DMS53 treated with DMSO at 0.1 percent for 48 hours (cell line): ENCODE data around the gene ALPG.
"Not testable (repeated sequence)": the region's sequence is repeated elsewhere in the genome, so short reads cannot be mapped to it uniquely, and the experiment has no call there.

Experiments
- DNase-seq: peaks from one replicate; lab custom pipeline; 2025; ENCODE audit not compliant: unreplicated experiment; lab: John Stamatoyannopoulos, UW

Gene ALPG

GRCh38 chr2:232438951-232439757 is 32.5 kb downstream of the ALPG start:
- no peak for DNase-seq

- no peak for DNase-seq
Observed at GRCh38 chr2:232439758-232440135, 33.1 kb downstream of the ALPG start.

GRCh38 chr2:232440220-232441018 is 33.8 kb downstream of the ALPG start:
- peak; percentile 31 for DNase-seq

GRCh38 chr2:232441147-232441651 is 34.6 kb downstream of the ALPG start:
- DNase-seq = no peak

GRCh38 chr2:232441922-232442321 is 35.3 kb downstream of the ALPG start:
- not testable (repeated sequence) for DNase-seq

GRCh38 chr2:232442431-232442830 is 35.8 kb downstream of the ALPG start:
- DNase-seq = not testable (repeated sequence)

GRCh38 chr2:232443047-232443446 is 36.4 kb downstream of the ALPG start:
- not testable (repeated sequence) for DNase-seq

GRCh38 chr2:232443669-232444408 is 37.2 kb downstream of the ALPG start:
- DNase-seq = not testable (repeated sequence)

- DNase-seq = no peak
Observed at GRCh38 chr2:232444409-232445148, 37.9 kb downstream of the ALPG start.

- DNase-seq = not testable (repeated sequence)
Observed at GRCh38 chr2:232445149-232445885, 38.7 kb downstream of the ALPG start.

GRCh38 chr2:232446266-232446777 is 39.7 kb downstream of the ALPG start:
- DNase-seq = not testable (repeated sequence)

- no peak for DNase-seq
Observed at GRCh38 chr2:232447091-232447620, 40.5 kb downstream of the ALPG start.

GRCh38 chr2:232447638-232448303 is 41.1 kb downstream of the ALPG start:
- no peak for DNase-seq

- no peak for DNase-seq
Observed at GRCh38 chr2:232448304-232448690, 41.7 kb downstream of the ALPG start.

- DNase-seq = no peak
Observed at GRCh38 chr2:232449964-232450363, 43.3 kb downstream of the ALPG start.

- not testable (repeated sequence) for DNase-seq
Observed at GRCh38 chr2:232451645-232452044, 45.0 kb downstream of the ALPG start.

- no peak for DNase-seq
Observed at GRCh38 chr2:232454630-232455029, 48.0 kb downstream of the ALPG start.

- no peak for DNase-seq
Observed at GRCh38 chr2:232455426-232456255, 49.0 kb downstream of the ALPG start, which contains the start of gene ALPI. Gene ALPI, plus strand, starts transcription at chr2:232456153. Its CDS starts 47 bp downstream, at chr2:232456200.
